ENCODE results near the gene EML4.

- TF ChIP-seq POLR2A (IDR thresholded peaks at IDR 0.05; ENCODE audit: low read length) (no peak), GATA1 (IDR thresholded peaks at IDR 0.05; ENCODE audit: low read depth, low read length) (no peak)
Observed at GRCh38 chr2:42161444-42161843, 7.7 kb upstream of the EML4 start.
